ENCODE measurements around the gene JAM3. TPM values are rescaled to one million over a fixed set of nuclear protein-coding genes. Genes with fewer than 3 reads are reported as not detected.

Gene JAM3
- total RNA-seq, 1 experiment from 2014 or later, result 36.5 TPM

- H3K4me1 ChIP-seq (ENCODE audit: insufficient read depth, low read length), result no peaks in the 10 kb centered on the region
- H3K23me2 ChIP-seq (ENCODE audit: insufficient read length, low read depth, low read length, poor library complexity, severe bottlenecking), result no peaks in the 10 kb centered on the region
- no peak overlapping the region for H2BK20ac ChIP-seq (ENCODE audit: low read depth, low read length, poor library complexity, severe bottlenecking)
- no peak overlapping the region for H3K14ac ChIP-seq (ENCODE audit: insufficient read depth, low read length)
- no peak overlapping the region for H4K5ac ChIP-seq (ENCODE audit: insufficient read length, low read depth, low read length)
- no peaks in the 10 kb centered on the region for H3K9me3 ChIP-seq (ENCODE audit: control insufficient read depth, low read depth, low read length)
- H3K27ac ChIP-seq (ENCODE audit: insufficient read length, low read depth, low read length), result no peak overlapping the region
- H3K27ac Mint-ChIP-seq, result 0 out of 7 replicates have a peak overlapping the region, but pooled peaks of 1 of the 3 experiments have one; percentile 18
- H4K91ac ChIP-seq (ENCODE audit: insufficient read length, low read depth, low read length), result no peak overlapping the region
- peaks cover 7% of the 10 kb centered on the region for H3K79me1 ChIP-seq (ENCODE audit: insufficient read depth, low read depth, low read length, poor library complexity, severe bottlenecking)
- peak; percentile 65 for TF ChIP-seq CTCF (conservative IDR thresholded peaks at IDR 0.05)
- peaks cover 5 to 34% (median 31%) of the 10 kb centered on the region in 3 experiments for H3K36me3 Mint-ChIP-seq (ENCODE audit: insufficient read depth in 1 of 3, low read depth in 3 of 3)
- H3K4me2 ChIP-seq (ENCODE audit: insufficient read depth, insufficient read length, low read length), result no peak overlapping the region
- H4K8ac ChIP-seq (replicated peaks; ENCODE audit: insufficient read length, low read depth, low read length), result no peak overlapping the region
- no peak overlapping the region for H2AFZ ChIP-seq (ENCODE audit: low read length)
- no peak overlapping the region for H2BK15ac ChIP-seq (ENCODE audit: low read depth, low read length)
- H2BK12ac ChIP-seq (ENCODE audit: insufficient read length, low read depth, low read length), result no peak overlapping the region
- H4K20me1 ChIP-seq (ENCODE audit: control insufficient read depth, insufficient read depth, insufficient read length), result no peaks in the 10 kb centered on the region
- no peak overlapping the region for H3K9ac ChIP-seq (ENCODE audit: extremely low read depth, insufficient read length, low read length)
- no peak overlapping the region for H3K4me3 Mint-ChIP-seq
- no peak for DNase-seq
- H3K23ac ChIP-seq (ENCODE audit: insufficient read length, low read depth, low read length), result no peak overlapping the region
- H3K27me3 ChIP-seq (ENCODE audit: insufficient read depth, low read length), result no peaks in the 10 kb centered on the region
- H2BK5ac ChIP-seq (ENCODE audit: insufficient read length, low read length), result no peak overlapping the region
- peaks cover 20 to 34% of the 10 kb centered on the region in 2 experiments for H3K9me3 Mint-ChIP-seq
- H3K79me2 ChIP-seq (ENCODE audit: insufficient read depth, low read length), result no peaks in the 10 kb centered on the region; the same call in 1 of the 2 replicates
- H3K4ac ChIP-seq (ENCODE audit: low read depth, low read length), result no peak overlapping the region
- peaks cover 10 to 18% of the 10 kb centered on the region in 2 experiments for H3K4me1 Mint-ChIP-seq
- no CpG with 5 or more reads among the region's 3 CpGs for WGBS (ENCODE audit: extremely low coverage, insufficient read length, low lambda C conversion rate)
- H3T11ph ChIP-seq (ENCODE audit: low read length), result no peak overlapping the region
- H3K18ac ChIP-seq (ENCODE audit: insufficient read length, low read depth, low read length), result no peak overlapping the region
- no peak overlapping the region for H2AK5ac ChIP-seq (ENCODE audit: insufficient read length, low read length)
- H3K56ac ChIP-seq (ENCODE audit: insufficient read length, low read depth, low read length), result no peak overlapping the region
- no peaks in the 10 kb centered on the region; the same call in 1 of the 2 replicates for H3K27me3 Mint-ChIP-seq (ENCODE audit: low read depth)
- no peak overlapping the region for H2BK120ac ChIP-seq (ENCODE audit: low read depth, low read length, poor library complexity, severe bottlenecking)
Observed at GRCh38 chr11:134098566-134099184, 29.8 kb downstream of the JAM3 start.

Data from H9 (cell line).